H9 (cell line): ENCODE results near the gene SPSB2. TPM values are rescaled to one million over a fixed set of nuclear protein-coding genes. Genes with fewer than 3 reads are reported as not detected.

ENCODE experiments used
- DNase-seq: peaks from one replicate; pipeline ENCODE4 v3.0.0-alpha.2; 2017
- H2AFZ ChIP-seq: one replicate; pipeline ENCODE4 v1.6.1; 2013; ENCODE audit warnings: mild to moderate bottlenecking, low read length, control low read depth, moderate library complexity
- H2AK5ac ChIP-seq: 2 replicates; pipeline ENCODE4 v1.6.1; 2013; ENCODE audit warnings: low read length, control low read depth, mixed read lengths; ENCODE audit not compliant: insufficient read length
- H2BK120ac ChIP-seq: one replicate; pipeline ENCODE4 v1.6.1; 2013; ENCODE audit warnings: low read depth, mild to moderate bottlenecking, low read length, control low read depth, inconsistent platforms; ENCODE audit not compliant: poor library complexity, severe bottlenecking
- H2BK12ac ChIP-seq: 2 replicates; pipeline ENCODE4 v1.6.1; 2013; ENCODE audit warnings: low read length, control low read depth, mixed read lengths, low read depth; ENCODE audit not compliant: insufficient read length
- H2BK15ac ChIP-seq: 2 replicates; pipeline ENCODE4 v1.6.1; 2013; ENCODE audit warnings: low read depth, low read length, control low read depth
- H2BK20ac ChIP-seq: one replicate; pipeline ENCODE4 v1.6.1; 2013; ENCODE audit warnings: low read depth, mild to moderate bottlenecking, low read length, control low read depth, inconsistent platforms; ENCODE audit not compliant: poor library complexity, severe bottlenecking
- H2BK5ac ChIP-seq: 2 replicates; pipeline ENCODE4 v1.6.1; 2013; ENCODE audit warnings: low read length, control low read depth, mixed read lengths; ENCODE audit not compliant: insufficient read length
- H3K14ac ChIP-seq: 2 replicates; pipeline ENCODE4 v1.6.1; 2013; ENCODE audit warnings: low read length, control low read depth; ENCODE audit not compliant: insufficient read depth
- H3K18ac ChIP-seq: 2 replicates; pipeline ENCODE4 v1.6.1; 2013; ENCODE audit warnings: low read depth, mild to moderate bottlenecking, mixed read lengths, low read length, control low read depth; ENCODE audit not compliant: insufficient read length
- H3K23ac ChIP-seq: 2 replicates; pipeline ENCODE4 v1.6.1; 2013; ENCODE audit warnings: low read length, control low read depth, mixed read lengths, low read depth; ENCODE audit not compliant: insufficient read length
- H3K23me2 ChIP-seq: 2 replicates; pipeline ENCODE4 v1.6.1; 2013; ENCODE audit warnings: low read depth, mild to moderate bottlenecking, mixed read lengths, low read length, control low read depth; ENCODE audit not compliant: insufficient read length, poor library complexity, severe bottlenecking
- H3K27ac ChIP-seq: 2 replicates; pipeline ENCODE4 v1.5.1; 2013; ENCODE audit warnings: low read length, control low read depth, mixed read lengths, low read depth; ENCODE audit not compliant: insufficient read length
- H3K27me3 ChIP-seq: 2 replicates; pipeline ENCODE4 v1.6.1; 2013; ENCODE audit warnings: low read length, control low read depth, inconsistent platforms; ENCODE audit not compliant: insufficient read depth
- H3K4ac ChIP-seq: 2 replicates; pipeline ENCODE4 v1.6.1; 2013; ENCODE audit warnings: low read depth, mild to moderate bottlenecking, control low read depth, inconsistent platforms, low read length, moderate library complexity
- H3K4me1 ChIP-seq: 2 replicates; pipeline ENCODE4 v1.6.1; 2013; ENCODE audit warnings: low read length, control low read depth, inconsistent platforms; ENCODE audit not compliant: insufficient read depth
- H3K4me2 ChIP-seq: 2 replicates; pipeline ENCODE4 v1.6.1; 2013; ENCODE audit warnings: low read length, control low read depth, mixed read lengths; ENCODE audit not compliant: insufficient read length, insufficient read depth
- H3K56ac ChIP-seq: 2 replicates; pipeline ENCODE4 v1.6.1; 2013; ENCODE audit warnings: low read depth, mild to moderate bottlenecking, mixed read lengths, low read length, control low read depth; ENCODE audit not compliant: insufficient read length
- H3K79me1 ChIP-seq: 2 replicates; pipeline ENCODE4 v1.6.1; 2013; ENCODE audit warnings: low read depth, mild to moderate bottlenecking, moderate library complexity, low read length, control low read depth, inconsistent platforms; ENCODE audit not compliant: insufficient read depth, poor library complexity, severe bottlenecking
- H3K79me2 ChIP-seq: 2 replicates; pipeline ENCODE4 v1.6.1; 2013; ENCODE audit warnings: low read length, control low read depth, inconsistent platforms; ENCODE audit not compliant: insufficient read depth
- H3K9ac ChIP-seq: 2 replicates; pipeline ENCODE4 v1.6.1; 2013; ENCODE audit warnings: low read length, control low read depth, mixed read lengths; ENCODE audit not compliant: insufficient read length; ENCODE audit errors: extremely low read depth
- H3K9me3 ChIP-seq: one replicate; pipeline ENCODE4 v1.6.1; 2013; ENCODE audit warnings: low read depth, low read length, inconsistent platforms; ENCODE audit not compliant: control insufficient read depth
- H3T11ph ChIP-seq: one replicate; pipeline ENCODE4 v1.6.1; 2013; ENCODE audit warnings: mild to moderate bottlenecking, low read length, control low read depth, inconsistent platforms
- H4K20me1 ChIP-seq: one replicate; pipeline ENCODE4 v1.6.1; 2013; ENCODE audit not compliant: control insufficient read depth, insufficient read length, insufficient read depth
- H4K5ac ChIP-seq: 2 replicates; pipeline ENCODE4 v1.6.1; 2013; ENCODE audit warnings: low read depth, mild to moderate bottlenecking, mixed read lengths, low read length, control low read depth; ENCODE audit not compliant: insufficient read length
- H4K8ac ChIP-seq: replicated peaks from 2 replicates; pipeline ENCODE4 v1.6.1; 2013; ENCODE audit warnings: low read length, control low read depth, mixed read lengths, low read depth; ENCODE audit not compliant: insufficient read length
- H4K91ac ChIP-seq: 2 replicates; pipeline ENCODE4 v1.6.1; 2013; ENCODE audit warnings: low read depth, mild to moderate bottlenecking, moderate library complexity, mixed read lengths, low read length, control low read depth; ENCODE audit not compliant: insufficient read length
- H3K27ac Mint-ChIP-seq, 3 experiments: 2 replicates in 2 of 3; 3 replicates in 1 of 3; pipeline ENCODE4 v1.8.0; 2020 to 2021; ENCODE audit warnings: mixed read lengths in 3 of 3, mild to moderate bottlenecking in 1 of 3, moderate library complexity in 1 of 3
- H3K27me3 Mint-ChIP-seq: 2 replicates; pipeline ENCODE4 v1.8.0; 2021; ENCODE audit warnings: low read depth, mild to moderate bottlenecking, moderate library complexity, mixed read lengths
- H3K36me3 Mint-ChIP-seq, 3 experiments: 2 replicates in 2 of 3; 3 replicates in 1 of 3; pipeline ENCODE4 v1.8.0; 2020 to 2021; ENCODE audit warnings: low read depth in 3 of 3, mixed read lengths in 3 of 3; ENCODE audit not compliant: insufficient read depth in 1 of 3
- H3K4me1 Mint-ChIP-seq, 2 experiments: 2 replicates each; pipeline ENCODE4 v1.8.0; 2020; ENCODE audit warnings: mixed read lengths in 2 of 2
- H3K4me3 Mint-ChIP-seq, 2 experiments: 2 replicates in 1 of 2; 3 replicates in 1 of 2; pipeline ENCODE4 v1.8.0; 2020 to 2021; ENCODE audit warnings: mild to moderate bottlenecking in 2 of 2, mixed read lengths in 2 of 2, moderate library complexity in 1 of 2
- H3K9me3 Mint-ChIP-seq, 2 experiments: 2 replicates in 1 of 2; 3 replicates in 1 of 2; pipeline ENCODE4 v1.8.0; 2020; ENCODE audit warnings: mild to moderate bottlenecking in 2 of 2, mixed read lengths in 2 of 2, moderate library complexity in 1 of 2
- CTCF ChIP-seq: fragments of 200-600 bp; sonication (generic); conservative IDR thresholded peaks from 3 replicates; pipeline ENCODE4 v1.8.0; 2021; ENCODE audit warnings: antibody characterized with exemption, mild to moderate bottlenecking
- WGBS: extraction: QIAGEN DNeasy Blood & Tissue Kit; methylation state at CpG from one replicate; pipeline ENCODE4 v1.1.7; 2013; ENCODE audit warnings: missing lambda C conversion rate, low lambda C conversion rate, mixed read lengths; ENCODE audit not compliant: insufficient read length; ENCODE audit errors: extremely low coverage; 5-methylcytosine and 5-hydroxymethylcytosine counted together
- total RNA-seq: library from RNA; stranded (reverse); gene quantifications from 2 replicates; pipeline ENCODE4 v1.2.1, GENCODE V29; 2021

The SPSB2 gene
- total RNA-seq, 1 experiment from 2014 or later: 13.7 TPM

DNA sequence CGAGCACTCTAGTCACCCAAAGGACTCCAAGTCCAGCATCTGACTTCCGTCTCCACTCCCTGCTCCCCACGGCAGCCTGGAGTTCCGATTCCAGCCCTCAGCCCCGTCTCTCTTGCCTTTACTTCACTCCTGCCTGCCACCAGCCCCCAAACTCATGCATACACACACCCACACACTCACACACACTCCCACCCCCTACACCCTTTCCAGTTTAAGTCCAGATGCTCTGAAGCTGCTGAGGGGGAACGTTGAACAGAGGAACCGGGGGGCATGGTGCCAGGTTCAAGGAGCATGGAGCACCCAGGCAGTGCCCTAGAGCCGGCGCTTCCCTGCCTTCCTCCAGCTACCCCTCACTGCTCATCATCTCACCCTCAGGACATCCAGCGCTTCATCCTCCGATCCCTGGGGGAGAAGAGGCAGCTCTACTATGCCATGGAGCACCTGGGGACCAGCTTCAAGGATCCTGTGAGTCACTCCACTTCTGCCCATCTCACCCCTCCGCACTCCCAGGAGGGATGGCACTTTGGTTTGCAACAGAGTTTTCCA is 41.6 kb downstream of the SPSB2 start:
- Histone ChIP-seq H3K4me1 (peaks cover 3% of the 10 kb centered on the region; the same call in 1 of the 2 replicates), H3T11ph (no peak overlapping the region), H3K27ac (no peak overlapping the region), H2BK120ac (no peak overlapping the region), H3K79me1 (no peaks in the 10 kb centered on the region), H3K14ac (no peak overlapping the region), H3K4ac (no peak overlapping the region), H3K27me3 (no peaks in the 10 kb centered on the region), H3K9ac (no peak overlapping the region), H3K23ac (no peak overlapping the region), H3K56ac (no peak overlapping the region), H2BK12ac (no peak overlapping the region), H4K91ac (no peak overlapping the region), H2BK20ac (no peak overlapping the region), H3K9me3 (no peaks in the 10 kb centered on the region), H2BK5ac (no peak overlapping the region), H4K5ac (no peak overlapping the region), H4K8ac (no peak overlapping the region), H3K79me2 (peaks cover 2% of the 10 kb centered on the region; the same call in 1 of the 2 replicates), H4K20me1 (peaks cover 2% of the 10 kb centered on the region), H3K18ac (no peak overlapping the region), H3K4me2 (no peak overlapping the region), H2AK5ac (no peak overlapping the region), H3K23me2 (peaks cover 11% of the 10 kb centered on the region), H2AFZ (no peak overlapping the region), H2BK15ac (no peak overlapping the region)
- no peaks in the 10 kb centered on the region for H3K9me3 Mint-ChIP-seq
- H3K27ac Mint-ChIP-seq: no peak overlapping the region; a peak in 1 of 7 replicates
- WGBS: no CpG with 5 or more reads among the region's 12 CpGs
- peaks cover 13 to 31% of the 10 kb centered on the region in 2 experiments for H3K4me1 Mint-ChIP-seq
- no peak for TF ChIP-seq CTCF
- DNase-seq: no peak
- 0 out of 5 replicates have a peak overlapping the region, but pooled peaks of 1 of the 2 experiments have one; percentile 32 for H3K4me3 Mint-ChIP-seq
- peaks cover 35 to 58% (median 55%) of the 10 kb centered on the region in 3 experiments for H3K36me3 Mint-ChIP-seq
- peaks cover 2% of the 10 kb centered on the region; the same call in 1 of the 2 replicates for H3K27me3 Mint-ChIP-seq
